ENCODE results near the gene FGFR2.

Gene FGFR2

DNA sequence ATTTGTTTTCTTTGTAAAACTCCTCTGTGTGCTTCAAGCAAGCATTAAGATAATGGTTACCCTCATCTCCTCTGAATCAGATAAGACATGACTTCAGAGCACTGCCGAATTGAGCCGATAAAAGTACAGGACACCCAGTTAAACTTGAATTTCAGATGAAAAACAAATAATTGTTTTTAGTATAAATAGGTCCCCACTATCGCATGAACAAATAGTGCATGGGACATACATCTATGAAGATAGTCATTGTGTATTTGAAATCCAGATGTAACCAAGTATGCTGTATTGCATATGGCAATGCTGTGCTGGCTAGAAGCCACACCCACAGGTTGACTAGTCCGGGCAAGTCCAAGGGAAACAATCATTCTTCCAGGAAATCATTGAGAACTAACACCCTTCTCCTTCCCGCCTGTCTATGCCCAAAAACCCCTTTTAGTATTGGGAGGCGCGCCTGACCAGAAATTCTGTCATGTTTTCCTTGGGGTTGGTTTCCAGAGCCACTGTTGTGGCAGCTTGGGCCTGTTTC lies 12.6 kb upstream of the FGFR2 start:
- no peak for DNase-seq (ENCODE audit: low read depth in 1 of 2, low spot score in 1 of 2)

- no peak for DNase-seq (ENCODE audit: low read depth in 1 of 2, low spot score in 1 of 2)
Measured at GRCh38 chr10:121609426-121610380, 11.5 kb upstream of the FGFR2 start.

GRCh38 chr10:121608469-121609190 lies 10.4 kb upstream of the FGFR2 start:
- DNase-seq (ENCODE audit: low read depth in 1 of 2, low spot score in 1 of 2) = peak in 1 of 2 donors; percentile 4

- DNase-seq (ENCODE audit: low read depth in 1 of 2, low spot score in 1 of 2) = no peak
Measured at GRCh38 chr10:121607310-121608055, 9.2 kb upstream of the FGFR2 start.

DNA sequence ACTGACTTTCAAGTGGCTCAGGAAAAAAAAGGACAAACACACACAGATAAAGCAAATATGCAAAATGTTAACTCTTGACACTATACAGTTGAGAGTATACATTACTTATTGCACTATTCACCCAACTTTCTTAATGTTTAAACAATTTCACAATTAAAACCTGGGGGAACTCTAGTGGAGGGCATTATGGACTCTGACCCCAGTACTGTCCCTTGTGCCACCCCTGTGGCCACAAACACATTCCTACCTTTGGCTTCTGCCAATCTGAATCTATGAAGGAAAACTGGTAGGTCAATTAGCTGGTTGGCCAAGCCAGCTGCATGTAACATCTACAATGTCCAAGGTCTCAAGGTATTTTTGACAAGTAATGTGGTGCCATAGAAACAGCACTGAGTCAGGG lies 7.5 kb upstream of the FGFR2 start:
- no peak for DNase-seq (ENCODE audit: low read depth in 1 of 2, low spot score in 1 of 2)

- no peak for DNase-seq (ENCODE audit: low read depth in 1 of 2, low spot score in 1 of 2)
Measured at GRCh38 chr10:121601458-121601857, 3.2 kb upstream of the FGFR2 start.

DNA sequence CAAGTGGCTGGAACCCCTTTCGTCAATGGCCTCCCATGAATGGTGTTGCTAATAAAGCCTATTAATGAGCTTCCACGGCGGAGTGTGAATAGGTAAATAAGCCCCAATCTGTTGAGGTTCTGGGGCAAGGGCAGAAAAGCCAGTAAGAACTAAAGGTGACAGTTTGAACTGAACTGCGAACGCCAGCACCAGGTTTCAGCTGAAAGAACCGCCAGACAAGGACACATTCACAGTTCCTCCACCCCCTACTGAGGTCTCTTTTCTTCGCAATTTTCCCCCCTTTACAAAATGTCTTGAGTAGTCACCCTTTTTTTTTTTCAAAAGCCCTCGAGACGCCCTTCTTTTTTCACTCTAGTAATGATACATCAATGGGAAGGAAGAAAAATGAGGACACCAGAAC lies 2.4 kb upstream of the FGFR2 start:
- no peak for DNase-seq (ENCODE audit: low read depth in 1 of 2, low spot score in 1 of 2)

DNA sequence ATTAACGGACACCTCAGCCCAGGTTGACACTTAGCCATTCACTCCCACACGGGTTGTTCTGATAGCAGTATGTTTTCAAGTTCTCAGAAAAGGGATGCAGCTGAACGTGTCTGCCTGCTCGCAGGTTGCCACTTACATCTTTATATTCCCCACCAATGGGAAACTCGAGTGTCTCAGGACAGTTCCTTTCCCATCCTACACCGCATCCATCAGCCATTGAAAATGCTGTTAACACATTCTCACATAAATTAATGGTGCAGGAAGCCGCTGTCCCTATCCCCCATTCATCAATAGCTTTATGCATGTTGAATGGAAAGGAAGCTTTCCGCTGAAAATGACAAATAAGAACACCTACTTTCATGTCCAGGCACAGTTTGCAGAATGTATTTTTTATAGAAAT lies 1.7 kb upstream of the FGFR2 start:
- DNase-seq (ENCODE audit: low read depth in 1 of 2, low spot score in 1 of 2) = no peak

- DNase-seq (ENCODE audit: low read depth in 1 of 2, low spot score in 1 of 2) = no peak
Measured at GRCh38 chr10:121597504-121598262, 561 bp downstream of the FGFR2 start.

DNA sequence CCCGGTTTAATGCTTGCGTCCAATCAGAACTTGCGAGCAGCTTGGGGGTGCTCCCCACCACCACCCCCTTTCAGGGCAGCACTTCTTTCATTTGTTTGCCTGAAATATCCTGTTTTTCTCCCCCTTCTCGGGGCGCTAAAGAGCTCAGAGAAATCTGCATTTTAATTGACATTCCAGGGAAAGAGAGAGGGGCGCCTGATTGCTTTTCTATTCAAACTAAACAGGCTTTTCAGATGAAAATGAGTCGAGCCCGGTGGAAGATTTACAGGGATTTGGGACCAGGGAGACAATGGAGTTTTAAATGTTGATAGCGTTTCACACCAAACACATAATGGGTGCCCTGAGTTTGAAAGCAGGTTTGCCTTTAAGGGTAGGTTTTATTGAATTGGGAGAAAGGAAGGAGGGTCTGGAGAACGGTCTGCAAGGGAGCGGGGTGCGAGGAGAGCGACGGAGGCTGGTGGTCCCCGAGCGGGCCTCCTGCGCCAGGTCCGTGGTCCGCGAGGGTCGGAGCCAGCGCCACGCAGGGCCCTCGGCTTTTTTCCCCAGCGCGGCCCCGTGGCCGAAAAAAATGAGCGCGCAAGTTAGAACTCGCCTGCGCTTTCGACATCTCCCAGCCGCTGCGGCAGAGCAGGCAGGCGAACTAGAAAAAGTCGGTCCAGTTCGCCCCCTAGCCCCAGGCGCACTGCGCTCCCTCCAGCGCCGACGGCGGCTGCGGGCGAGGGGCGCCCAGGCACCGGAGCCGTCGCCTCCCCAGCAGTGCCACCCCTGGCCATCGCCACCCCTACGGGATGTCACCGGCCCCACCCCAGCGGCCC lies 1.3 kb downstream of the FGFR2 start:
- no peak for DNase-seq (ENCODE audit: low read depth in 1 of 2, low spot score in 1 of 2)

- DNase-seq (ENCODE audit: low read depth in 1 of 2, low spot score in 1 of 2) = no peak
Measured at GRCh38 chr10:121595806-121596688, 2.2 kb downstream of the FGFR2 start.

DNA sequence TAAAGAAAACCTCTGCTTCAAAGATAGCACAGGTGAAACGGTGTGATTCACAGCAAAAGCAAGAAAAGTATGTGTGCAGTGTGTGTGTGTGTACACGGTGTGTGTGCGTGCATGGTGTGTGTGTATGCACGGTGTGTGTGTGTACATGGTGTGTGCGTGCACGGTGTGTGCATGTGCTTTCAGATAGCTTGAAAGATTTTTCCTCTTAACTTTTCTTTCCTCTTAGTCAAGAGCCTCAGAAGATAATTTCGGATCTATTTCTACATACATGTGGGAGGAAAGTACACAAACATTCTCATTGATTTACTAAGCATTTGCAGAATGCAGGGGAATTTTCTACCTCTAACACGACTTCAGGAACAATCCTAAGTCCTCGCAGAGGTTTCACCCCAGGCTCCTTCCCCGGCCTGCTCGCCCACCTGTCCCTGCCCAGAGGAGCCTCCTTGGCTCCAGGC lies 2.9 kb downstream of the FGFR2 start:
- no peak for DNase-seq (ENCODE audit: low read depth in 1 of 2, low spot score in 1 of 2)

DNA sequence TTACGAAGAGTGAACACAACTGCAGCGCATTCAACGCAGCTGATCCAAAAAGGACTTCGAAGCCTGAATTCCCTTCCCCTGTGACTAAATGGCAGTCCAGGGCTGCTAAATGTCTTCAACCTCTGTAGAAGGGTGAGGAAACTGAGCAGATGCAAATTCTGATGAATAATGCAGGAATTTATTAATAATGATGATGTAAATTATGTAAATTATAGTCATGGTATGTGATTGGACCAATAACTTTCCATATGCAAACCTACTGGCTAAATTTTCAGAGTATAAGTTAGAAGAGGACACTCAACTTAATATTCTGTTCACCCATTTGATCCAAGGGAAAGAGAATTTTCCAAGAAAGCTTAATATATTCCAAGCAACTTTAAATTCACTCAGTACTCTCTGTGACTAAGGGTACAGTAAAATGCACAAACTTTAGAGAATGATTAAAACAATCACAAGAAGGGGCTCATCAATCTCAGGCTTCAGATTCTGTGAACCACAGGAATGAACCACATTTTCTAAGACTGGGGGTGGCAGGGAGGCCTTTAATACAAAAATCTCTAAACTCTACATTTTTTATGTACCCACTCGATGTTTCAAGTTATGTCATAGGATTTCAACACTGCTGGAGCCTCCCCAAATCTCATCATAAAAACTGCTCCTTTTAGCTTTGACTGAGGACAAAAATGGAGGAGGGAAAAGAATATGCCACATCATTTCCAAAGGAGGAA lies 3.5 kb downstream of the FGFR2 start:
- DNase-seq (ENCODE audit: low read depth in 1 of 2, low spot score in 1 of 2) = no peak

DNA sequence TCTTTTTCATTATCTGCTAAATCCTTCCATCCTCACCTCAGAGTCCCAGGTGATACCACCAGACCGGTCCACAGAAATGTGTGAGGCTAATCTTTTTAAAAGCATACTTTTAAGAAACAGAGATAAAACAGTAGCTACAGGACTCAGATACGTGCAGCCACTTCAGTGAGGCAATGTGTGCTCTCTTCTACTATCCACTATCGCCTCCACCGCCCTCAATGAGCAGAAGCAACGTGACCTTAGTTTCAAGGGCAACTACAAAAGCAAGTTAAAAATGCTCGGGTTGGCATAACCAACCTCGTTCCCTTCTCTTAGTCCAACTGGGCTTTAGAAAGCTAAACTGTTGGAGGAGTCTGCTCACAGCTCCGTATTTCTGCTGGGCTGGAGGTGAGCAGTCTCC lies 4.2 kb downstream of the FGFR2 start:
- DNase-seq (ENCODE audit: low read depth in 1 of 2, low spot score in 1 of 2) = no peak

GRCh38 chr10:121593281-121594075 lies 4.8 kb downstream of the FGFR2 start:
- DNase-seq (ENCODE audit: low read depth in 1 of 2, low spot score in 1 of 2) = no peak

DNA sequence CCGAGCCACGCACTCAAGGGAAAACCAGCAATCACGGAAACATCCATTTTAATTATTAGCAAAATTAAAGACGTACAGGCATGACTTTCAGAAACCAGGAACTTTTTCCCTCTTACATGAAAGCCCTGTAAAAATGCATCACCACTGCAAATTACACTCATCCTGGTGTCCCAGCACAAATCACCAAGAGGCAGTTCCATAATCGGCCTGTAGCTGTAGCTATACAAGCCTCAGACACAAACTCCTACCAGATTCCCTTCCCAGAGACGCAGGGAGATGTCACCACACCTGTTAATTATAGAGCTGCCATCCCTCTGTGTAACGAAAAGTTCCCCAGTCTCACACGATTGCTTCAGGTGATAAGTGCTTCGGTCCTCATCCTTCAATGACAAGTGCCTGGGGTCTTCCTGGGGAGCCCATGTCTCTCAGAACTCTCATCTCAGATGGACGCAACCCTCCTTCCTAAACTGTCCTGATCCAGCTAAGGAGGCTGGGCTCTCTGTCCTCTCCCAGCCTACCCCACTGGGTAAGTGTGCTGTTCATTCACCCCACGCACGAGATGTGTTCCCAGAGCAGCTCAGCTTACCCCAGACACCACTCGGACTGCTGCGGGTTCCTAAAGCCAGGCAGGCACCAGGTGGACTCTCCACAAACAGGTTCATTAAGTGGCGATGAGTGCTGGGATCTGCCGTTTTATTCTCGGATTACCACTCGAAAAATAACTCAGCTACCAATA lies 5.9 kb downstream of the FGFR2 start:
- no peak for DNase-seq (ENCODE audit: low read depth in 1 of 2, low spot score in 1 of 2)

- no peak for DNase-seq (ENCODE audit: low read depth in 1 of 2, low spot score in 1 of 2)
Measured at GRCh38 chr10:121591186-121591585, 7.1 kb downstream of the FGFR2 start.

Data from activated CD4-positive, alpha-beta T cell treated with anti-CD3 and anti-CD28 coated beads, Interleukin-2, amount 50 U/mL, for 24 hours (primary cell).